ENCODE results near the gene ZNF830. TPM values are rescaled to one million over a fixed set of nuclear protein-coding genes. Genes with fewer than 3 reads are reported as not detected.
"Not testable (repeated sequence)": the region's sequence is repeated elsewhere in the genome, so short reads cannot be mapped to it uniquely, and the experiment has no call there.

ZNF830 gene
- total RNA-seq, 4 donors from 2014 or later: 10.8 to 16.6 (median 12.6) TPM

GRCh38 chr17:34996422-34997285 is 35.3 kb downstream of the ZNF830 start:
- no peak overlapping the region for H3K4me3 ChIP-seq
- no peaks in the 10 kb centered on the region for H3K9me3 ChIP-seq
- TF ChIP-seq EP300 (IDR thresholded peaks at IDR 0.05) (no peak), POLR2AphosphoS5 (IDR thresholded peaks at IDR 0.05) (no peak), POLR2A (IDR thresholded peaks at IDR 0.05; ENCODE audit: low read depth) (no peak), CTCF (IDR thresholded peaks at IDR 0.05) (no peak)
- intact Hi-C loops (cut with DNase I): loop anchor here (5.0 kb wide), 1 partner anchor 91 kb away; no protein-coding TSS in a partner anchor
- no peak for DNase-seq (ENCODE audit: extremely low spot score)
- peaks cover 12 to 82% (median 78%) of the 10 kb centered on the region in 4 donors for H3K36me3 ChIP-seq
- WGBS: 65% methylated on average over 3 of the region's 3 CpGs
- H3K27me3 ChIP-seq: no peaks in the 10 kb centered on the region
- H3K27ac ChIP-seq (replicated peaks in 1 of 4): peak overlapping the region; percentile 84 to 89 (median 88)
- H3K4me1 ChIP-seq: peaks cover 18 to 46% (median 39%) of the 10 kb centered on the region in 4 donors

DNA sequence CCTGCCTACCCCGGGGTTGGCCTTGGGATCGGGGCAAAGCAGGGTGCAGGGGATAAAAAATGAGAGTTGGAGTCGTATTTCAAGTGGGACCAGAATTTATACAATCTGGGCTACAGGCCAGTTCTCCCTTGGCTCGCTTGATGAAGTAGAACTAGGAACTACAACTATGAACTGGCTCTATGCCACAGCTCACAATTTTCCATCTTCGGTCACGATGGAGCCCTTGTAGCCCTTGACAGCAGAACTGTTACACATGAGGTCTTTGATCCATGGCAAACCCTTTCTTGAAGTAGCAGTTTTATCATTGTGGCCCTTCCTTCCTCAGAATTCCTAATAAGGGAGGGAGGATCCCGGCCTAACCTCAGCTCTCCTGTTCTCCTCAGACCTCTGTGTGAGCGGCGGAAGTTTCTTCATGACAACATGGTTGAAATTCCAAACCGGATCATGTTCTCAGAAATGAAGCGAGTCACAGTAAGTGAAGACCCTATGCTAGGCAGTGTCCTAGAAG is 36.1 kb downstream of the ZNF830 start:
- intact Hi-C loops (cut with DNase I): loop anchor here (5.0 kb wide), 1 partner anchor 90 kb away; no protein-coding TSS in a partner anchor
- Histone ChIP-seq H3K4me1 (peaks cover 22 to 53% (median 46%) of the 10 kb centered on the region in 4 donors), H3K4me3 (peak overlapping the region; percentile 5 to 24 (median 13)), H3K9me3 (no peaks in the 10 kb centered on the region), H3K27me3 (no peaks in the 10 kb centered on the region), H3K36me3 (peaks cover 8 to 82% (median 78%) of the 10 kb centered on the region in 4 donors), H3K27ac (replicated peaks in 1 of 4) (peak overlapping the region; percentile 84 to 89 (median 88))
- TF ChIP-seq POLR2A (IDR thresholded peaks at IDR 0.05; ENCODE audit: low read depth) (no peak), CTCF (IDR thresholded peaks at IDR 0.05) (no peak), POLR2AphosphoS5 (IDR thresholded peaks at IDR 0.05) (peak; percentile 68 to 80), EP300 (IDR thresholded peaks at IDR 0.05) (peak; percentile 63)
- no peak for DNase-seq (ENCODE audit: extremely low spot score)
- 46% methylated on average over 11 of the region's 11 CpGs for WGBS

DNA sequence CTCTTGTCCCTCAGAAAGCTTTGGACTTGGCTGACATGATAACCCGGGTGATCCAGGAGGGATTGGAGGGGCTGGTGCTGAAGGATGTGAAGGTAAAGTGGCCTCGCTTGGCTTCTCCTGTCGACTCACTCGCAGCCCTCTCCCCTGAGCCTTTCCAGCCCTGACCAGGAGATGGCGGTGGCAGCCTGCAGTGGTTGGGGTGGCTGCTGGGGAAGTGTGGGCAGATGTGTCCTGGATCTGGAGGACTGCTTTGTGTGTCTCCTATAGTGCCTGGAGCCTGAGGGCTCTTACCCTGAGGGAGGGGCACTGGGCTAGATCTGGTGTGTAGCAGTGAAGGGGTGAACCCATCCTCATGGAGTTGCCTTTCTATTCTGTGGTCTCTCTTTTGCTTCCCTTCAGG is 36.9 kb downstream of the ZNF830 start:
- DNase-seq (ENCODE audit: extremely low spot score): peak; percentile 93
- WGBS: 30% methylated on average over 5 of the region's 5 CpGs
- peak; percentile 57 to 76 (median 70) for TF ChIP-seq CTCF (IDR thresholded peaks at IDR 0.05)
- no peak for TF ChIP-seq POLR2AphosphoS5 (IDR thresholded peaks at IDR 0.05)
- H3K9me3 ChIP-seq: no peaks in the 10 kb centered on the region
- peak overlapping the region; percentile 84 to 89 (median 88) for H3K27ac ChIP-seq (replicated peaks in 1 of 4)
- H3K36me3 ChIP-seq: peaks cover 7 to 82% (median 75%) of the 10 kb centered on the region in 4 donors
- H3K4me1 ChIP-seq: peaks cover 24 to 61% (median 54%) of the 10 kb centered on the region in 4 donors
- intact Hi-C loops (cut with DNase I): loop anchor here (2.0 to 5.0 kb wide), 2 partner anchors 89 to 121 kb away; partner anchors contain the start of gene RAD51D
- H3K4me3 ChIP-seq: peak overlapping the region; percentile 5 to 24 (median 13)
- no peaks in the 10 kb centered on the region for H3K27me3 ChIP-seq

DNA sequence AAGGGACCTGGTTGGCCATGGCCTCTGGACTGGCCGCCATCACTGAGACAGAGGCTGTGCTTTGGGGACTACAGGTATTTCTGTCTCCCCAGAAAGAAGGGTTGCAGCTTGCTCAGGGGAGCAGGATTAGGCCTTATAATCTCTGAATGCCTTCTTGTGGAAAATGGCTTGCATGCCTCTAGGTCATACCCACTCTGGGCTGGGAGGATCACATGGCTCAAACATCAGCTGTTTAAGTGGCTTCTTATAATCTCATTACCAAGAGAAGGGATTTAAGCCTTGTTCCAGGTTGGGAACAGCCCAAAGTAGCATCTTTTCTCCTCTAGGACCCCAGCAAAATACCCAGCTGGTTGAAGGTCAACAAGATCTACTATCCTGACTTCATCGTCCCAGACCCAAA is 38.1 kb downstream of the ZNF830 start:
- WGBS: 100% methylated on average over 2 of the region's 2 CpGs
- intact Hi-C loops (cut with DNase I): loop anchor here (2.0 to 5.0 kb wide), 2 partner anchors 88 to 119 kb away; partner anchors contain the start of gene RAD51D
- H3K27ac ChIP-seq (replicated peaks in 1 of 4): peak overlapping the region in 3 of 4 donors; percentile 87 to 89 (median 88)

DNA sequence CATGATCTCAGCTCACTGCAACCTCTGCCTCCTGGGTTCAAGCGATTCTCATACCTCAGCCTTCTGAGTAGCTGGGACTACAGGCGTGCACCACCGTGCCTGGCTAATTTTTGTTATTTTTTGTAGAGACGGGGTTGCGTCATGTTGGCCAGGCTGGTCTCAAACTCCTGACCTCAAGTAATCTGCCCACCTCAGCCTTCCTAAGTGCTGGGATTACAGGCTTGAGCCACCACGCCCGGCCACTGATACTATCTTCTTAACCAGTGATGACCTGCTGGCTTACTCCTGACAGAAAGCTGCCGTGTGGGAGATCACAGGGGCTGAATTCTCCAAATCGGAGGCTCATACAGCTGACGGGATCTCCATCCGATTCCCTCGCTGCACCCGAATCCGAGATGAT is 39.6 kb downstream of the ZNF830 start:
- H3K9me3 ChIP-seq; DNase-seq (ENCODE audit: extremely low spot score); intact Hi-C loops (cut with DNase I); H3K27me3 ChIP-seq; H3K4me3 ChIP-seq: not testable (repeated sequence)
- Histone ChIP-seq H3K4me1 (peaks cover 24 to 69% (median 59%) of the 10 kb centered on the region in 4 donors), H3K36me3 (peaks cover 0 to 82% (median 66%) of the 10 kb centered on the region in 4 donors), H3K27ac (replicated peaks in 1 of 4) (peak overlapping the region in 3 of 4 donors; percentile 62 to 73 (median 66))
- 94% methylated on average over 14 of the region's 14 CpGs for WGBS

More for the DNA sequence above, 38.1 kb downstream of the ZNF830 start:
- Histone ChIP-seq H3K4me1 (peaks cover 24 to 69% (median 59%) of the 10 kb centered on the region in 4 donors), H3K9me3 (no peaks in the 10 kb centered on the region), H3K27me3 (no peaks in the 10 kb centered on the region), H3K4me3 (no peak overlapping the region), H3K36me3 (peaks cover 0 to 82% (median 75%) of the 10 kb centered on the region in 4 donors)
- DNase-seq (ENCODE audit: extremely low spot score): no peak
- no peak for TF ChIP-seq POLR2A (IDR thresholded peaks at IDR 0.05; ENCODE audit: low read depth)
- TF ChIP-seq POLR2AphosphoS5 (IDR thresholded peaks at IDR 0.05): no peak
